NCI-H2081 treated with DMSO at 0.1 percent for 48 hours (cell line): ENCODE data around the gene PTPRCAP.
A peak's percentile ranks its signal among the peaks of the same experiment; 100 is the strongest.

ENCODE experiments used
- DNase-seq: peaks from one replicate; lab custom pipeline; 2025; lab: John Stamatoyannopoulos, UW

Gene PTPRCAP

DNA sequence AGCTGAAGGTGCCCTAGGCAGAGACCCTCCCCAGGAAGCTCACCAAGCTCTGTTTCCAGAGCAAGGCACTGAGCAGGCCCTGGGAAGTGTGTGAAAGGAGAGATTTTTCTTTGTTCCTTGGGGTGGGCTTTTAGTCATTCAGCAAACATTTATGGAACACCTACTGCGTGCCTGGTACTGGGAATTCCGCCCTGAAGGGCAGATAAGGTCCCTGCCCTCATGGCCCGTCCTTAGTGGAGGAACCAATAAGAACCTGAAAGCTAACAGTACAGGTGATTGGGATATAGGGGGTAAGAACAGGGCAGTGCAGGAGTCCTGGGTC lies 27.7 kb upstream of the PTPRCAP start:
- no peak for DNase-seq

DNA sequence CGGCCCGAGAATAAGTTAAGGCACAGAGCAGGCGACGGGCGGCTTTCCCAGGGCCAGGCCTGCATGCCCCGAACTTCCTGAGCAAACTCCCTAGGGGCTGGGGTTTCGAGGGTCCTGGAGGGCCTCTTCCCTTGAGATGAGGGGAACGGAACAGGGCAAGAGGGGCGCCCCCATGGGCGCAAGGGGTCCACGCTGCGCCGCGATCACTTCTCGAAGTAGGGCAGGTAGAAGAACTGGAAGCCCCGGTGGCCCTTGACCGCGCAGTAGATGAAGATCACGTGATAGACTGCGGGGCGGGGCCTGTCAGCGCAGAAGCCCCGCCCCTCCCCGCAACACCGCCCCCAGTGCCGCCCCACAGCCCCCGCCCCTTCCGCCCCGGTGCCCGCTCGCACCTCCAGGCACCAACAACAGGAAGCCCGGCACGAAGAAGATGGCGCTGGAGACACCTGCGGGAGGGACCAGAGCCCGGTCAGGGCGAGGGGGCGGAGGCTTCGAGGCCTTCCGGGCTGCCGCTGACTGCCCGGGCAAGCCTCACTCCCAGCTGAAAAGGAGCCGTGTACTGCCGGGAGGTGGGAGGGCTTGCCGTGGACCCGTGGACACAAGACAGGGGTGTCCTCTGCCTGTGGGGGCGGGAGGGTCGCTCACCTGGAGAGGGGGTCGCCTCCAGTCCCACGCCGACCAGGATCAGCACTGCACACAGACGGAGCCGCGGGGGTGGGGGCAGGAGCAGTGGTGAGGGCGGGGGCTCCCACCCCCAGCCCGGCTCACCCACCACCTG lies 27.1 kb upstream of the PTPRCAP start:
- peak; percentile 61 for DNase-seq

DNA sequence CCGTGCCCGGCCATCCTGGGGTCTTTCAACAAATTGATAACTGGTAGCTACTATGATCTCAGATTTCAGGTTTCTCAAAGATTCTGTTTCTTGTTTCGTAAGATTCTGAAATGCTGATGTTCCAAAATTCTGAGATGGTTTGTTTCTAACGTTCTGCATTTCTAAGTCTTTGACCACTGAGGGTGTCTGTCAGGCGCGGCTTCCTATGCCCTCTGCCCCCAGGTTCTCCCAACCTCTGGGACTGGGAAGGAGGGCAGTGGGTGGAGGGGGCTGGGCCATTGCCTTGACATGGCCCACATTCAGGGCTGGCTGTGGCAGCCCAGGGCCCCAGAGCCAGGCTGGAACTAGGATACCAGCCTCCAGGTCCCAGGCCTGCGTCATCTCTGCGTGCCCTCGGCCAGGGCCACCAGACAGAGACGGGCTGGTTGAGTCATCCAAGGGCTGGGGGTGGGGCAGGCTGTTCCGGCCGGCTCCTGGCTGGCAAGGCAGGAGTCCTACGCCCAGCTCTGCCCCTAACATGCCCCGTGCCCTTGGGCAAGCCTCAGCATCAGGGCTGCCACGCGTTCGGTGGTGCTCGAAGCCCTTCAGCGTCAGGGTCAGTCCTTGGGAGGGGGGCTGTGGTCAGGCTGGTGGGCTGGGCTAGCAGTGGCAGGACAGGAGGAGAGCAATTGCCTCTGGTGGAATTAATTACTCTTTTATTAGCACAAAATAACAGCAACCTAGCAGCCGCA lies 26.4 kb upstream of the PTPRCAP start:
- DNase-seq = no peak

DNA sequence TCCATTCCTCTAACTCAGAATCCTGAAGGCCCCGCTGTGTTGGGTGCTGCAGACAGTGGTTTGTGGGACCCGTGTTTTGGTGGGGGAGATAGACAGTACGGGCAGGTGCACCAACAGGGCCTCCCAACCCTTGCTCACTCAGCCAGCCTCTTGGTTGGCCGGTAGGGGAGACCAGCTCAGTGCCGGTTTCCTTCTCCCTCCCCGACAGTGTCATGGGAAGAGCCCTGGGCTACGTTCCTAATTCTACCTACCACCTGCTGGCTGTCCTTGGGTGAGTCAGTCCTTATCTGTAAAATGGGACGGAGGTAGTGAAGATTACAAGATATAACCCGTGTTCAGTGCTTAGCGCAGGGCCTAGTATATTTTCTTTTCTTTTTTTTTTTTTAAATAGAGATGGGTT lies 25.7 kb upstream of the PTPRCAP start:
- no peak for DNase-seq

DNA sequence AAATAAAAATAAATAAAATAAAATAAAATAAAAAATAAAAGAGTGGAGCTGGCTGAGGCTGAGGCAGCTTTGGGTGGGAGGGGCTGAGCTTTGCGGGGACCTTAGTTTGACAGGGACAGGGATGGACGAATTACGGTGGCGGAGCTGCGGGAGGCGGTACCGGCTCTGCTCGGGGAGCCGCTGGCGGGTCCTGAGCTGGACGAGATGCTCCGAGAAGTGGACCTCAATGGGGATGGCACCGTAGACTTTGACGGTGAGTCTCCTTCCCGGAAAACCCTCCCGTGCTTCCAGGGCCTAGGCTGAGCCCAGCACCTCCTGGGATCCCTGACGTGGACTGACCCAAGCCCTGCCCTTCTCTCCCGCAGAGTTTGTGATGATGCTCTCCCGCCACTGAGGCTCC lies 20.8 kb upstream of the PTPRCAP start:
- no peak for DNase-seq

DNA sequence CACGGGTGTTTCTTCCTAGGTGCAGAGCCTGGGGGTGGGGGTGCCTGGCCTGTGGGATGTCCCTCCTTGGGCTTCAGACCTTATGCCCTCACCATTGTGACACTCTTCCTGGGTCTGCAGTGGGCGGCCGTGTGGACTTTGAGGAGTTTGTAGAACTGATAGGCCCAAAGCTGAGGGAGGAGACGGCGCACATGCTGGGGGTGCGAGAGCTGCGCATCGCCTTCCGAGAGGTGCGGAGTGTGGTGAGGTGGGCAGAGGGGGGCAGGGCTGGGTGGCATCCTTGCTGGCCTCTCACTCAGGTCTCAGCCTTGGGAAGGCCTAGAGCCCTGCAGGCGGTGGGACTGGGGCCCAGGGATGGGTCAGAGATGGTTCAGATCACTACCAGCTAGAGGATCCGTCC lies 20.0 kb upstream of the PTPRCAP start:
- no peak for DNase-seq

DNA sequence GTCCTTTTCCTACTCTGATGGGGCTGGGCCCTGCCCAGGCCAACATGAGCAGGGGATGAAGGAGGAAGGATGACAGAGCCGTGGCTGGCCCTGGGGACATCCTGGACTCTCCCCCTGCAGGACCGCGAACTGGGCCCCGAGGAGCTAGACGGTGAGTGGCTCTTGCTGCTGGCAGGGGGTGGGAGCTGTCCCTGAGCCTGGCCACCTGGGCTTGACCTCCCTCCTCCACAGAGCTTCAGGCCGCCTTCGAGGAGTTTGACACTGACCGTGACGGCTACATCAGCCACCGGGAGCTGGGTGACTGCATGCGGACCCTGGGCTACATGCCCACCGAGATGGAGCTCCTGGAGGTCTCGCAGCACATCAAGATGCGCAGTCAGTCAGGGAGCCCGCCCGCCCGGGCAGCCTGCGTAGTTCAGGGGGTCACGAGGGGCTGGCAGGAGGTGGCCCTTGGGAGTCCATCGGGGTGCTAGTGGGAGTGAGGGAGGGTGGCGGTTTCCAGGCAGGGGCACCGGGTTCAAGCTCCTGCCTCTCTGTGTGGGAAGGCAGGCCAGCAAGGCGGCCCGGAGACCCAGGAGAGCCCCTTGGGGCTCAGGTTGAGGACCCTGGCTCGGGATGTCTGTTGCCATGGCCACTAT lies 18.7 kb upstream of the PTPRCAP start:
- DNase-seq = no peak

DNA sequence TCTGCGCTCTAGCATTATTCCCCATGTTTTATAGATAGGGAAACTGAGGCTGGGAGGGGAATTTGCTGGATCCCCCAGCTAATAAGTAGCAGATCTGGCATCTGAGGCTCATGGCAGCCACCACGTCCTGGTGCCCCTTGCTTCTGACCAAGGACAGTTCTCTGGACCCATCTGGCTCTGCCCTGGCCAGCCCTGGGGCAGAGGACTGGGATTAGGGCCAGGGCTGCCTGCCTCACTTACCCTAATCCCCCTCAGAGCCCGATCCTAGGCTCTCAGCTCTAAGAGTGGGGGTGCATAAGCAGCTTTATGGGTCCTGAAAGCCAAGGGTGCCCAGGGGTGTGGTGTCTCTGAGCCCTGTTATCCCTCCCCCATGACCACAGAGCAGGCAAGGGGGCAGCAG lies 17.6 kb upstream of the PTPRCAP start, which contains the start of gene CABP4:
Gene CABP4 (plus strand): TSS at position 301 of the 400 bp plus-strand sequence. CDS start 70 bp downstream, at position 371.
- DNase-seq = no peak

DNA sequence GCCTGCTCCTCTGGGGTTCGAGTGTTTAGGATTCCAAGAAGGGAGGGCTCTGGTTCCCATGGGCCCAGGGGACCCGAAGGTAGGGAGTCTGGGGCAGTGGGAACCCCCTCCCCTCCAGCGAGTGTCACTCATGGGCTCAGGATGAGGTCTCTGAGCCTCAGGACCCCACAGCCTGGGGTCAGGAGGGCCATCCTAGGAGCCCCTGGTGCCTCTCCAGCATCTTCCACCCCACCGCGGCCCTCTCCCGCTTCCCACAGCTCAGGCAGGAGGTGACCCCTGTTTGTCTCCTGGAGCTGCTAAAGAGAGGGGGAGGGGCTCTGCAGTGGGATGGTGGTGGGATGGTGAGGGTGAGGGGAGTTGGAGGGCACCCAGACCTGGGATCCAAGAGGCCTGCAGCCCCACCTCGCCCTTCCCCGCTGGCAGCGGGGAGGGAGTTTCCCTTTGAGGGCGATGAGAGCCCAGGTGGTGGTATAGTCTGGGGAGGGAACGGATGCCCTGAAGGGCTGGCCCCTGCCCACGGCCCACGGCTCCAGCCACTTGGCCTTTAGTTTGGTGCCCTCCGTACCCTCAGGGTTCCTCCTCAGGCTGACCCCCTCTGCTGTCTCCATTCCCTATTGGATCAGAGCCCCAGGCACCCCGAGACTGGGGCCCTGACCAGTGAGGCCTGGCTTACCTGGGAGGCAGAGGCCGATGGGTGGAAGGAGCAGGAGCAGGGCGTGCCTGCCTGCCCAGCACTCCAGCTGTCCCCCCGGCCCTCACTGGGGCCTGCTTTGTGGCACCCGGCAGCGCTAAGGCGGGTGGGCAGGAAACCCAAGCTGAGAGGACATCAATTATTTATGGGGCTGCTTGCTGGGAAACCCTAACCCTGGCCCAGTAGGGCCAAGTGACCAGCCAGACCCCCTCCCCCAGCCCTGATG lies 16.6 kb upstream of the PTPRCAP start:
- no peak for DNase-seq

DNA sequence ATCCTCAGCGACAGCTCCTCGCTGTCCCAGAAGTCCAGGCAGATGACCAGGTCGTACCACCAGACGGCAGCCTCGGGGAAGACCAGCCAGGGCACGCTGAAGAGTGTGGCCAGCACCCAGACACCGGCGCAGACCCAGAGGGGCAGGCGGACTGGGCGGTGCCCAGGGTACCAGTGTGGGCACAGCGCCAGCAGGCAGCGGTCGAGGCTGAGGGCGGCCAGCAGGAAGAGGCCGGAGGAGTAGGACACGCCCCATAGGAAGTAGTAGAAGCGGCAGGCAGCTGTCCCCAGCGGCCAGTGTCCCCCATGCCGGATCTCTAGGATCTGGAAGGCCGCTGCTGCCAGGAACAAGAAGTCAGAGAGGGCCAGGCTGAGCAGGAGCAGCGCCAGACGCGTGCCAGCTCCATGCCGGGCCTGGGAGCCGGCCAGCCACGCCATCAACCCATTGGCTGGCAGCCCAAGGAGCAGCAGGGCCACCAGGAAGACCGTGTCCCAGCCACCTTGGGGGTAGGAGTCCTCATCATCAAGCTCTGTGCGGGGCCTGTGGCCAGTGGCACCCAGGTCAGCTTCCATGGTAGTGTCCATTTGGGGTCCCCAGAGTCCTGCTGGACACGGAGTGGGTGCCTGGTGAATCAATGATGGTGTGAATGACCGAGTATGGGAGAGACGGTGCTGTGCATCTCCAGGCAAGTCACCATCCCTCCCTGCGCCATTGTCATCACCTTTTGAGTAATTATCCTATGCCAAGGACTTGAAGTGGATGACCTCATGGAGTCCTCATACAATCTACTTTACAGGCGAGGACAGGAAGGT lies 14.9 kb upstream of the PTPRCAP start, which contains the start of gene GPR152:
Gene GPR152 (minus strand): TSS at position 589 of the 812 bp plus-strand sequence. CDS start 5 bp downstream, at position 584.
- DNase-seq = no peak

DNA sequence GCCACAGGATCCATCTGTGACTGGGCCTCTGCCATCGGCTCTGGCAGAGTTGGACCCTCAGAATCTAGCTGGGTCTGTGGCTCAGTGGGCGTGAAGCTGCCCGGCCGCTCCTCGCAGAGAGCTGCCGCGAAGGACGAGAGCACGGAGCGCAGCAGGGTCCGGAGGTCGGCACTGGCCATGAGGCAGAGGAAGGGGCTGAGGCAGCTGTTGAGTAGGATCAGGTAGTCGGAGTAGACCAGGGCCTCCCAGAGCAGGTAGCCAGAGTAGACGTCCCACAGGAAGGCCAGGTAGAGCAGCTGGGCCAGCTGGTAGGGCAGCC lies 14.1 kb upstream of the PTPRCAP start:
- no peak for DNase-seq

DNA sequence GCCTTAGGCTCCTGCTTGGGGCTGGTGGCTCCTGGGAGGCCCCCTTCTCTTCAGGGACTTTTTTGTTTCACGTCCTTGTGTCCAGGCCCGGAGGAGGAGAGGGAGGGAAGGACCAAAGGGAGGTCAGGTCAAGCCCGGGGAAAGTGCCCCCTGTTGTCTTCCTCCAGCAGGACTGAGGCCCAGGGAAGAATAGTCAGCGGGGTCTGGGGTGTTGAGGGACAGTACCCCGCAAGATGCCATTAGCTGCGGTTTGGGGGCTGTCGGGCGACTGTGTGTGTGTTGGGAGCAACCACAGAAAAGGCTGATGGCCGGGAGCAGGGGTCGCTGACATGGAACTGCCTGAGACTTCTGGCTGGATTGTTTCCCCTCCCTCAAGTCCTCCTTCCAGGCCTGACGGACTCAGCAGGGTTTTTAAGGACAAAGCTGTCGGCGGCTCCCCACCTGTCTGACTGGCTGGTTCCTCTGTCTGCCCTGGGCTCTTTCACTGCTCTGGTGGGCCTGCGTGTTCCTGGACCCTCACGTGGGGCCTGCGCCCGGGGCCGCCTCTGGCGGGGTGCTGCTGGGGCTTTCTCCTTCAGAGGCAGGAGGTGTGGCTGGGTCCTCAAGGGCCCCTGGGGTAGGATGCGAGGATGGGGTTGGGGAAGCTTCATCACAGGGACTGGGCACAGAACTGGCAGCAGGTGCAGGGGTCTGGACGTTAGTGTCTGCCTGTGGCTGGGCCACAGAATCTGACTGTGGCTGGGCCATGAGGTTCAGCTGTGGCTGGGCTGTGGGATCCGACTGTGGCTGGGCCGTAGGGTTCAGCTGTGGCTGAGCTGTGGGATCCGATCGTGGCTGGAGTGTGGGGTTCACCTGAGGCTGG lies 13.5 kb upstream of the PTPRCAP start:
- DNase-seq = no peak

DNA sequence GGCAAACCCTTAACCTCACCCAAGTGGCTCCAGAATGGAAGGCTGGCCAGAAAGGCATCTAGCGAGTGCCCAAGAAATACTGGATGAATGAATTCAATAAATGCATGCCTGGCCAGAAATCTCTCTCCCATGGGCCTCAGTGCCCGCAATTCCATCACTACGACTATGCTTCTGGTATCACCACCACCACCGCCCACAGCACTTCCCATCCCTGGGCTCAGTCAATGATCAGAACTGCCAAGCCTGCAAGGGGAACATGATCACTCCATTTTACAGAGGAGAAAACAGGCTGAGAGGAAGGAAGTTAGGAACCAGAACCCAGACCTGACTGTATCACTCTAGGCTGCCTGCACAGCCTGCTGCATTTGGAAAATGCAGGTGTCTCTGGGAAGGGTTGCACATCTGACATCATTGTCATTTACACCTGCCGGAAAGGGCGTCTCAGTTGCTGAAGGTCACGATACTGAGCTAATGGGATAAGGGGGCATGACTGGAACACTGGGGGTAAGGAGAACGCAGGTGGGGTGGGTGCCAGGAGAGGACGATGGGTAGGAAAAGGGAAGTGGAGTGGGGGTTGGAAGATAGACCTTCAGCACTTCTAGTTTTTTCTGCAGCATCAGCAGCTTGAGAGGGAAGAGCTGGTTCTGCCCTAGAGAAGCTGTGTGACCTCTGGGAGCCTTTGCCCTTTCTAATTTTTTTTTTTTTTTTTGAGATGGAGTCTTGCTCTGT lies 11.8 kb upstream of the PTPRCAP start:
- no peak for DNase-seq

DNA sequence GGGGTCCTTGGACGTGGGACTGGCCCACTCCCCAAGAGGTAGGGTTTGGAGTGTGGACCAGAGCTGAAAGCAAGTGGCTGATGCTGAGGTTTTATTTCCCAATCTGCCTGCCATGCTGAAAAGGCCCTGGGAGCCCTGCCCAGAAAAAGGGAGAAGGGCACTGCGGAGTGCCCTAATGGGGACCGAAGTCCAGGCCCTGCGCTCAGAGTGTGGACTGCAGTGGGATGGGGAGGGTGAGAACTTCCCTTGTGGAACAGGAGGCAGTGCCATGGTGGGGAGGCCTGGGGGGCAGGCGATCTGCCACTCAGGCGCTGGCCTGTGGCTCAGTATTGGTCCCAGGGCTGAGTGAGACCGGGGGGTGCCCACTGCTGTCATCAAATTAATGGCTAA lies 10.7 kb upstream of the PTPRCAP start:
- DNase-seq = no peak

DNA sequence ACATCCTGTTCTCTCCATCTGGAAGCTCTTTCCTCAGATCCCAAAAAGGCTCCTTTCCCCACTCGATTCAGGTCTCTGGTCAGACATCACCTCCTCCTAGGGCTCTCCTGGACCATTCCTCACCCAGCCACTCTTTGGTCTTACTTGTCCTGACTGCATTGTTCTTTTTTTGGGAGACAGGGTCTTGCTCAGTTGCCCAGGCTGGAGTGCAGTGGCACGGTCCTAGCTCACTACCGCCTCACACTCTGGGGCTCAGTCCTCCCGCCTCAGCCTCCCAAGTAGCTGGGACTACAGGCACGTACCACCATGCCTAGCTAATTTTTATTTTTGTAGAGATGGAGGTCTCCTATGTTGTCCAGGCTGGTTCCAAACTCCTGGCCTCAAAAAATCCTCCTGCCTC lies 8.0 kb upstream of the PTPRCAP start:
- DNase-seq = no peak

DNA sequence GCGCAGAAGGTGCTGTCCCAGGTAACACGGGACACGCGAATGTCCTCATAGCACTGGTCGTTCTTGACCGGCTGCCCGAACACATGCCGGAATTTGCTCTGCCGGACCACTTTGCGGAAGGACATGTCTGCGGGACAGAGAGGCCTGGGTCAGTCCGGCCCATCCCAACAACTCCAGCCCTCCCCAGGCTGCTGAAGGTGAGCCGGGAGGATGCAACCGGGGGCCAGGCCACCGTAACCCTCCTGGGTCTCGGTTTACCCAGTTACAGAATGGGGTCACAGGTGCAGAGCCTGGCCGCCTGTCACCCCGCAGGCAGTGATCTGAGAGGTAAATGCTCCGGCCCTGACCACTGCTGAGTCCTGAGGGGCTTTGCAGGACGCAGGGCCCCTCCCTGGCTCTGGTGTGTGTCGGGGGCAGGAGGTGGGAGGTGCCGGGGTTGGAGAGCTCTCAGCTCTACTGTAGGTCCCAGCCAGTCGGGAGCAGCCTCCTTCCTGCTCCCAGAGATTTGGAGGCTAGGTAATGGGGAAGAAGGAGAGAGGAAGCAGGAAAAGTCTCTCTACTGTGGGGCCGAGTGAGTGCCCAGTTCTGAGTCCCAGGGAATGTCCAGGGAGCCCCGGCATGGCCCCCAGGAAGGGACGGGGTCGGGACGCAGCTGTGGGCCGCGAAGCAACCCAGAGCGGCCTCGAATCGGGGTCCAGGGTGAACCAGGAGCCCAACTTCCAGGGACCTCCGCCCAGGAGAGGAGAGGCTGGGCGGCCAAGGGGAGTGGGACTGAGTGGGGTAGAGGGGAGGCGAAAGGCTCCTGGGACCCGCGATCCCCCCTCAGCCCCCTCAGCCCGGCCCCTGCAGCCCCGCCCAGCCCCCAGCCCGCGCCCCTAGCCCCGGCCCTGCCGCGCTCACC lies 5.3 kb upstream of the PTPRCAP start:
- DNase-seq = no peak

DNA sequence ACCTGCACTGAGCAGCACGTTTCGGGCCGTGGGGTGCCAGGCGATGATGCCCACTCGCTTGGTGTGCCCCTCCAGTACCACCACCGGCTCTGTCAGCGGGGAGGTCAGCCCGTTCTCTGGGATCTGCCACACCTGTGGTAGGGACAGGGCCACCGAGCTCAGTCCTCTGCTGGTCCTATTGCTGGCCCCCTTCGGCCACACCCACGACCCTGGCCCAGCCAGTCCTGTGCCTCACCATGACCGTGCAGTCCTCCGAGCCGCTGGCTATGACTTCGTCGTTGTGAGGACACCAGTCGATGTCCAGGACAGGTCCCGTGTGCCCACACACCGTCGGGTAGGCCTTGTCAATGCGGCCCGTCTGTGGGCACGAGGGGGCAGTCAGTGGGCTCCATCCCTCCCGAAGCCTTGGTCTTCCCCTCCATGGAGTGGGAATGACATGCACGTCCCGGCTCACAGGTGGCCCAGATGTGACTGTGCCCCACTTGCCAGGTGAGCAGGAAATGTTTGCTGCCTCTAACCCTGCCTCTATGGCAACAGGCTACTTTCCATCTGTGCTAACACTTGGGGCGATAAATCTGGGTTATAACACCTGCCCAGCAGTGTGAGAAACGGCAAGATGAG lies 4.4 kb upstream of the PTPRCAP start:
- no peak for DNase-seq

DNA sequence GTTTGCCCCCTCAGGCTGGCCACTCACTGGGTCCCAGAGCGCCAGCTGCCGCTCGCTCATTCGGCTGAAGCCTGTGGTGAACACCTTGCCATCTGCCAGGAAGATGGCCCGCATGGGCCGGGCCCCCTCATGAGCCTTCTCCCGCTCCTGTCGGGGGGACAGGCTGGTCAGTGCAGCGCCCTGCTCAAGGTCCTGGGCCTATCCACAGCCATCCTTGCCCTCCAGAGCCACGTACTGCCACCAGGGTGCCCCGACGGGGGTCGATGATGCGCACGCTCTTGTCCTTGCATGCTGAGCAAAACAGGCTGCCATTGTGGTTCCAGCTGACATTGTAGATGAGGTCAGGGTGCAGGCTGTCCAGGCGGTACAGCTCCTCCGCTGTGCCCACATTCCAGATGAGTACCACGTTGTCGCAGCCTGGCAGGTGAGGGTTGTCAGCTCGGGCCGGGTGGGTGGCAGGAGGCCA lies 3.6 kb upstream of the PTPRCAP start:
- DNase-seq = no peak
